HG02943 (cell line): ENCODE measurements around the gene MIER3.

ENCODE experiments used
- ATAC-seq: cut with Tn5 transposase; IDR thresholded peaks from one replicate; pipeline ENCODE4 v1.9.1; 2021; ENCODE audit warnings: mild to moderate bottlenecking, low read depth, moderate library complexity; ENCODE audit not compliant: unreplicated experiment

The MIER3 gene

GRCh38 chr5:56900858-56901578, 50.9 kb downstream of the MIER3 start:
- no peak for ATAC-seq

- no peak for ATAC-seq
Observed at GRCh38 chr5:56900395-56900794, 51.5 kb downstream of the MIER3 start.

DNA sequence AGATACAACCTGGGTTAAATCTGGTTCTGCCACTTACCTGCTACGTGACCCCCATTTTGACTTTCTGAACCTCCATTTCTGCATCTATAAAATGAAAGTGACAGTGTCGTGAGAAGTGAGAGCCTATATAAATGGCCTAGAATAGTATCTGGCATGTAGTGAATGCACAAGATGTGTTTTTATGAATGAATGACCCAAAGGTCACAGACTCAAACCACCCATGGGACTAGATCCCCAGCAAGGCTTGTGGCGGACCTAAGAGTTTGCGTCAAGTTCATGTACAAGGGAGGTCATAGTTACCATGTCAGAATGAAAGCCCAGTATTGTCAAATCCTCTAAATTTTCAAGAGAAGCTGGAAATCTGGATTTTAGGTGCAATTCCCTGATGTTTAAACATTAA, 53.7 kb downstream of the MIER3 start:
- ATAC-seq = no peak

- no peak for ATAC-seq
Observed at GRCh38 chr5:56896763-56897162, 55.2 kb downstream of the MIER3 start.

DNA sequence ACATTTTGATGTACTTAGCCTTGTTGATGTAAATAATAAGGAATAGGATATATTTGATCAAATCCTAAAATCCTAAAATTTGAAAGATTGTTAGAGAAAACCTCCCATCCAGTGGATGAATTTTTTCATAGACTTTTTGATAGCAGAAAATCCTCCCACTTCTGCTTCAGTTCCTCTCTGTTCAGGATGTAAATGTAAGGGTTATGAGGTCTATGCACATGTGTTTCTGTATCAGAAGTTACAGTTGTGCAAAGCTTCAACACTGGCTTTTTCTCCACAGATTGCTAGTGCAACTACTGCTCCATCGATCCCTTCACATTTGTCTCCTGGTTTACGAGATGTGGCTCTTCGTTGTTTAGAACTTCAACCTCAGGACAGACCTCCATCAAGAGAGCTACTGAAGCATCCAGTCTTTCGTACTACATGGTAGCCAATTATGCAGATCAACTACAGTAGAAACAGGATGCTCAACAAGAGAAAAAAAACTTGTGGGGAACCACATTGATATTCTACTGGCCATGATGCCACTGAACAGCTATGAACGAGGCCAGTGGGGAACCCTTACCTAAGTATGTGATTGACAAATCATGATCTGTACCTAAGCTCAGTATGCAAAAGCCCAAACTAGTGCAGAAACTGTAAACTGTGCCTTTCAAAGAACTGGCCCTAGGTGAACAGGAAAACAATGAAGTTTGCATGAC, 58.5 kb downstream of the MIER3 start:
- no peak for ATAC-seq

DNA sequence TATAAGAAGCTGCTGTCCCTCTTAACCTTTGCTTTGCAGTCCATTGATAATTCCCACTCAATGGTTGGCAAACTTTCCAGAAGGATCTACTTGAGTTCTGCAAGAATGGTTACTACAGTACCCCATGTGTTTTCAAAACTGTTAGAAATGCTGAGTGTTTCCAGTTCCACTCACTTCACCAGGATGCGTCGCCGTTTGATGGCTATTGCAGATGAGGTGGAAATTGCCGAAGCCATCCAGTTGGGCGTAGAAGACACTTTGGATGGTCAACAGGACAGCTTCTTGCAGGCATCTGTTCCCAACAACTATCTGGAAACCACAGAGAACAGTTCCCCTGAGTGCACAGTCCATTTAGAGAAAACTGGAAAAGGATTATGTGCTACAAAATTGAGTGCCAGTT, 70.4 kb downstream of the MIER3 start:
- ATAC-seq = no peak

DNA sequence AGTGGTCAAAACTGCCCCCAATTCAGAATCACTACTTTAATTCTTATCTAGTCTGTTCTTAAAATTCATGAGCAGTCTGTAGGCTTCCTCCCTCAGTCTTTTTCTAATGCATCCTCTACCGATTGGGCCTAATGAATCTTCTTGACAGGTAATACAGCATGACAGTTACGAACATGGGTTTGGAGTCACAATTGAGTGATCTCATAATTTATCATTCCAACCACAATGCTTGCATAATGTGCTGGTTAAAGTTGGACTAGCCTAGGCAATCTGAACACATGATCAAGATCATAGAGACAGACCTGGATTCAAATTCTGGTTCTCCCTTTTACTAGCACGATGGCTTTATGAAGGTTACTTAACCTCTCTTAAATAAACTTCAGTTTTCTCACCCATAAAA, 75.6 kb downstream of the MIER3 start:
- no peak for ATAC-seq

- no peak for ATAC-seq
Observed at GRCh38 chr5:56873056-56873455, 78.9 kb downstream of the MIER3 start.

GRCh38 chr5:56871777-56872176, 80.1 kb downstream of the MIER3 start:
- no peak for ATAC-seq
